GM21367 (cell line): ENCODE results near the gene C1orf141.
"Not testable (repeated sequence)": the region's sequence is repeated elsewhere in the genome, so short reads cannot be mapped to it uniquely, and the experiment has no call there.

Source experiments
- ATAC-seq: cut with Tn5 transposase; IDR thresholded peaks from one replicate; pipeline ENCODE4 v1.9.1; 2021; ENCODE audit not compliant: unreplicated experiment

C1orf141 gene

DNA sequence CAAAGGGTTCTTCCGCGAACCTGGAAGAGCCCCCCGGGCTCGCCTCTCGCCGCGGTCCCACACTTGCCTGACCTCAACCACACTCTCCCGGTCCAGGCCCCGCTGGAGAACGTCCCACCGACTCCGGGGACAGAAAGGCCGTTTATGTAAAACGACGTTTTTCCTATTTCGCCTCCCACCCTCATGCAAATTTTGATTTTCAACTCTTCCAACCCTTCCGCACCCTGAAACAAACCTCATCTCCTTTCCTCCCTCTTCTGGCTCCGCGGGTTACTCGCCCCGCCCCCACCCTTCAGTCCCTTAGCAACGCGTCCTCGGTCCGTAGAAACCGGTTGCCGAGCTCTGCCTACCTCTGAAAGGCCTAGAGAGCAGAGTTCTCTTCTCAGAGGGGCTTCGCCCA, at the start of gene C1orf141:
C1orf141 (minus strand) TSS at position 276 of the 400 bp plus-strand sequence. CDS start 7,730 bp downstream, outside the sequence.
- no peak for ATAC-seq

DNA sequence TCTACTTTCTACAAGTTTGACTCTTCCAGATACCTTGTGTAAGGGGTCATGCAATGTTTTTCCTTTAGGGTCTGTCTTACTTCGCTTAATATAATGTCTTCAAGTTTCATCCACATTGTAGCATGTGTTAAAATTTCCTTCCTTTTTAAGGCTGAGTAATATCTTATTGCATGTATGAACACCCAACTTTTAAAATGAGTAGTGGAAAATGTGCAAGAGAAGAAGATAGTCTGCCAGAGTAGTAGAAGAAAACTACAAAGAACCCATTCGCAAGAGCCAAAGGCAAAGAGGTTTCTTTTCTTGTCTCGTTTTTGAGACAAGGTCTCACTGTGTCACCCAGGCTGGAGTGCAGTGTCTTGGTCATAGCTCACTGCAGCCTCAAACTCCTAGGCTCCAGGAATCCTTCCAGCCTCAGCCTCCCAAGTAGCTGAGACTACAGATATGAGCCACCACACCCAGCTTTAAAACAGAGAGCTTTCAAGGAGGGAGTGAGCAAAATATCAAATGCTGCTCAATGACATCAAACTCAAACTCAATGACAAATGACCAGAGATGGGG, 40.8 kb upstream of the C1orf141 start:
- ATAC-seq, result no peak

DNA sequence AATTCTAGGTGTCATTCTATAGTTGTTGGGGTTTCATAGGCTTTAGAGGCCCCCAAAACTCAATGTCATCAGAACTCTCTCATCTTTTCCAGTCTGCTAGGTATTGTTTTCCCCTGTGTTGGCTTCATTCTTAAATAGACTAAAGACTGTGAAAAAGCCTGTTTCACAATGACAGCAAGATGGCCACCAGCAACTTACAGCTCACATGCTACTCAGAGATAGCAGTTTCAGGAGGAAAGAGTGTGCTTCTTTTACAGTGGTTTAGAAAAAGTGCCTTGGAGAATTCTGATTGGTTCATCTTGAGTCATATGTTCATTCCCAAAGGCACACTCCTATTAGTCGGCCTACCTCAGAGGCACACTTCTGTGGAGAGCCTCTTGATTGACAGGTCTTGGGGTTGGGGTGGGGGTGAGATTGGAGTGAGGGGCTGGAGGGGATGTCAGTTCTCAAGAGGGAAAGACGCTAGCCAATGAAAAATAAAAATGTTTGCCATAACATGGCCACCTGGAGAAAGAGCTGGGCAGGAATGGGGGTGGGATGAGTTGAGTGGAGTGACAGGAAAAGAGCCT, 40.0 kb upstream of the C1orf141 start:
- ATAC-seq, result no peak

DNA sequence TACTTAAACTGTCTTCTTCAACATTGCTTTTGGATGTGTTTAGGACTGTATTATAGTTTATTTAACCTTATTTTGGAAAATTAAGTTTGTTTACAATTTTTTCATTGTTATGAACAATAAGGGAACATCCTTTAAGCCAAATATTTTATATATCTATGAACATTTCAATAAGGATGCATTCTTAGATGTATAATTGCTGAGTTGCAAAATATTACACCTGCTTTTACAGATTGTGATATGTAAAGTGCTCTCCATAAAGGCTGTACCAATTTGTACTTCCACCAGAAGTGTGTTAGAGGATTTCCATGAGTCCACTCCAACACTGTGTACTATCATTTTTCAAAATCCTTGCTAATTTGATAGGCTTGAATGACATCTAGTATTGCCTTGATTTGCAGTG, 39.2 kb upstream of the C1orf141 start:
- ATAC-seq, result no peak

DNA sequence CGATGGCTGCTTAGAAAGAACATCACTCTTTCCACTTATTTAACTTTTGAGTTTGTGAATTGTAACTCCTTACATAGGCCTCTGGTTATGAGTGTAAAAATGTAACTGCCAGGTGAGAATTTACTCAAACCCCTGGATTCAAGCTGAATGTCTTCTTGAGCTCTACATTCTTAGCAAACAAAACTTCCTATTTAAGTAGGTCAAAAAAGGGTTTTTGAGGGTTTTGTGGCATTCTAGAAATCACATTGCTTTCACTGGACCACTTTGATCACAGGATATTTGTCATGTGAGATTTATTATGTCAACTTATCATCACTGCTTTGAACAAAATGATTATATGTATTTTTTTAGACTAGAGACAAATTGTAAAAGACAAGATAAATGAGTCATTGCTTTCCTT, 37.2 kb upstream of the C1orf141 start:
- no peak for ATAC-seq

DNA sequence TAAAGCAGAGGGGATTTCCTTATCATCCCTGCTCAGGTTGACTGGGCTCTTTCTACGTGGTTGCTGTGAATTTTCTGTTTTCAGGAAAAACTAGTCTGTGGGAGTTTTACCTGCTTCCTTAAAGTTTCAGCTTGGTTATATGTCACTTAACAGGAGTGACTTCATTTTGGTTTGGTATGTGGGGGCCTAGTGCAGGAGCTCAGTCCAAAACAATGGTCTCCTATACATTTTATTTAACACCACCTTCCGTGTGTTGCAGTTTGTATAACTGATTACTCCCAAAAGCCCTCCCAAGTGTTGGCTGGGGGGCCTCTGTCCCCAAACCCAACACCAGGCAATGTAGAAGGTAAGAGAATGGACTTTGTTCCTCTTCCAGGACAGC, 36.8 kb upstream of the C1orf141 start:
- no peak for ATAC-seq

DNA sequence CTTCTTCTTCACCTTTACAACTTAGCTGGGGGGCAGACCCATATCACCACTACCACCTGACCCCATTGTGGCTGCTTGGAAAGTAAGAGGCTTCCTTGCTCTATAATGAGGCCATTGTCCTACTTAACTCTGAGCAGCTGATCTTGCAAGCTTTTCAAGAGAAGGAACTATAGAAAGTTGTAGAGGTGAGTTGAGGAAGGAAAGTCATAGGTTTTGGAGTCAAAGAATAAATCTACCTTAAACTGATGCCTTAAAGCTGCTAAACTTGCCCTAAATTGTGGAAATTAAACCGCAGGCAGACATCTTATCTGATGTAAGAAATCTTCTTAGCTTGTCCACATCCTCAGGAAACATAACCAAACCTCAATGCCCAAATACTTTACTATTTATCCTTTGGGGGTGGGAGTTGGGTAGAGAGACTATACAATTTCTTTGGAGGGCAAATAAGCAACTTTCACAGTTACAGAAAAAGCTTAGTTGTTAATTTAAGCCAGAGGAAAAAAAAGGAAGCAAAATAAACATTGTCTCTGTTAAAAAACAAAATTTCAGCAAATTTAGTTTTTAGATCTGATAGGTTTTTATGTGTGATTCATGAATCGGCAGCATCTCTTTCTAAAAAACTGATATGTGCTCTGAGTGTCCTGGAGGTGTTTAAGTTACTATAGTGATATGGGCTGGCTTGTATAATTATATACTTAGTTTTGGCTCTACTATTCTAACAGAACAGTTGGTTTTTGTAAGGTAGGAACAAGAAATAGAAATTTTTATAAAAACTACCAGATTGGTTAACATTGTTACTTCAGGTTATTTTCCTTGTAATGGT, 36.2 kb upstream of the C1orf141 start:
- ATAC-seq, result no peak

DNA sequence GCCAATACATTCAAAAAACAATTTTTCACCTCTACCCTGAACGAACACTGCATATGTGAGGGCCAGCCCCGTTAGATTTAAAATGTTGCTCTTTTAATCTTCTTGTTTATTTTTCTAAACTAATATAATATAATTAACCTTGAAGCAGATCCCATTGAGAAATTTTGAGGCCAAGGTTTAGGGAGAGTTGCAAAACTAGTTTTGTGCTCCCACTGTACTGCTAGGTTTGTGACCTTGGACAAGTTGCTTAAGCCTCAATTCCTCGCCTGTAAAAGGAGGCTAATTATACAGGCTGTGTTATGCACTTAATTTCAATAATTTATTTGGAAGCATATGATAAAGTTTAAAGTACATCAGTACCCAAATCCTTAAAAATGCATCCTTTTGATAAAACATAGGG, 35.2 kb upstream of the C1orf141 start:
- no peak for ATAC-seq

DNA sequence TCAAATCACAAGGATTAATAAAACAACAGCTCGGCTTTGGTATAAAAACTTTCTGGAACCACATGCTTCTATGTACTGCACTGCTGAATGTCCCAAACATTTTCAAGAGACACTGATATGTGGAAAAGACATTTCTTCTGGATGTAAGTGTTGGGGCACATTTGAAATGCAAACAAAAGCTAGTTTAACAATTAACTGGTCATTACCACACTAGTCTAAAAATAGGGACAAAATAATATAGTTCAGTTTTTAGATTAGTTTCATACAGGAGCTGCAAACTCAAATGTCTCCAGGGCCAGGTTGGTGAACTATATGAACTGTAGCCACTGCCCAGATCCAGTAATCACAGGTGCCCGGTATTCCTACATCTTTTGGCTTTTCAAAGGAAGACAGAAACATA, 34.7 kb upstream of the C1orf141 start:
- no peak for ATAC-seq

DNA sequence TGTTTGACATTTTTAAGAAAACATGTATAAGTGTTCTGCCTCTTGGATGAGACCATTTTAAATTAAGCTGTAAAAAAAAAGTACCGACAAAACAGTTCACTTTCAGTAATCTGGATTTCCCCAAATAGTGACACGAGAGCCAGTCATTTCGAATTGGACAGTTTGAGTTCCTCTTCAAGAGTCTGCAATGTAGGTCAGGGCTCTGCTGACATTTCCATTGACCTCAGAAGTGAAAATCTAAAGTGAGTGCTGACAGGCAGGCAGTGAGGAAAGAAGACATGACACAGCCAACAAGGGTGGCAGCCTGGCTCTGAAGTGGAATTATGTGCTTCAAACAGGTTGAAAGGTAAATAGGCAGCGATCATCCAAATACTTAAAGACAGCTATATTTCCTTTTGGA, 31.4 kb upstream of the C1orf141 start, which contains the start of gene IL23R:
IL23R (plus strand) TSS at position 259 of the 400 bp plus-strand sequence. CDS start 1,667 bp downstream, outside the sequence.
- ATAC-seq, result peak; percentile 77

DNA sequence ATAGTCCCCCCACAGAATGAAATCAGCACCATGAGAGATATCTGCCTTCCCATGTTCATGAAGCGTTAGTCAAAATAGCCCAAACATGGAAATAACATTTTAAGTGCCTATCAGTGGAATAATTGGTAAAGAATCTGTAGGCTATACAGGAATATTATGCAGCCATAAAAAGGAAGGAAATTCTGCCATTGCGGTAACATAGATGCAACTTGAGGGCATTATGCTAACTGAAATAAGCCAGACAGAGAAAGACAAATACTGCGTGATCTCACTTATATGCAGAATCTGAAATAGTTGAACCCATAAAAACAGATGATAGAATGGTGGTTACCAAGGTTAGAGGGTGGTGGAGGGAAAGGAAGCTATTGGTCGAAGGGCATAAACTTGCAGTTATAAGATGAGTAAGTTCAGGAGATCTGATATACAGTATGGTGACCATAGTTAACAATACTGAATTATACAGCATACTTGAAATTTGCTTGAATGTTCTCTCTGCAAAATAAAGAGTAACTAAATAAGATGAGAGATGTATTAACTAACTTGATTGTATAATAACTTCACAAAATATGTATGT, 30.8 kb upstream of the C1orf141 start:
- no peak for ATAC-seq

DNA sequence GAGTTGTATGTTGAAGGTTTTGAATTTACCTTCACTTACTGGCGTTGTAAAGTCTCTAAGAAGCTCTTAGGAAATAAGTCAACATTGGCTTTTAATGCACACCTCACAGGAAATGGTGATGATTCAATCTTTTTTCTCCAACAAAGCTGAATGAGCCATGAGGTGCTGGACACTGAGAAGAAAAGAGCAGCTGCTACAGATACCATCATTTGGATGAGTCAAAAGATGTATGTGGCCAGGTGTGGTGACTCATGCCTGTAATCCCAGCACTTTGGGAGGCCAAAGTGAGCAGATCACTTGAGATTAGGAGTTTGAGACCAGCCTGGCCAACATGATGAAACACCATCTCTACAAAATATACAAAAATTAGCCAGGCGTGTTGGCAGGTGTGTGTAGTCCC, 28.2 kb upstream of the C1orf141 start:
- no peak for ATAC-seq

DNA sequence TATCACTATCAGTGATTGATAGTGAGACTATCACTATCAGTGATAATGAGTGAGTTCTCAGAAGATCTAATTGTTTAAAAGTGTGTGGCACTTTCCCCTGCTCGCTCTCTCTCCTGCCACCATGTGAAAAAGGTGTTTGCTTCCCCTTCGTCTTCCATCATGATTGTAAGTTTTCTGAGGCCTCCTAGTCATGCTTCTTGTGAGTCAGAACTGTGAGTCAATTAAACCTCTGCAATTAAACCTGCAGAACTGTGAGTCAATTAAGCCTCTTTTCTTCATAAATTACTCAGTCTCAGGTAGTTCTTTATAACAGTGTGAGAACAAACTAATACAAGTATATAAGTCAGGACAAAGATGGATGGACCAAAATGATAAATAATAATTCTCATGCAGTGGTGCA, 24.5 kb upstream of the C1orf141 start:
- ATAC-seq, result no peak

DNA sequence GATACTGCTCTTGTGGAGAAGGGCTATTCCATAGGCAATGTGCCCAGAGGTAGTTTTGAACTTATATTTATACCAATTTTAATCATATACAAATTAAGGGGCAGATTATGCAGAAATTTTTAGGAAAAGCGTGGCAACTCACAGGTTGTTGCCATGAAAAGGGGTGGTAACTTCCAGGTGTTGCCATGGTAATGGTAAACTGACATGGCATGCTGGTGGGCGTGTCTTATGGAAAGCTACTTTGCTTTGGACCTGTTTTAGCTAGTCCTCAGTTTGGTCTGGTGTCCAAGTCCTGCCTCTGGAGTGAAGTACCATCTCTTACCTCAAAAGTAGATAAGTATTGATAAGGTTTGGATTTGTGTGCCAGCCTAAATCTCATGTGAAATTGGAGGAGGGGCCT, 23.6 kb upstream of the C1orf141 start:
- ATAC-seq, result no peak

DNA sequence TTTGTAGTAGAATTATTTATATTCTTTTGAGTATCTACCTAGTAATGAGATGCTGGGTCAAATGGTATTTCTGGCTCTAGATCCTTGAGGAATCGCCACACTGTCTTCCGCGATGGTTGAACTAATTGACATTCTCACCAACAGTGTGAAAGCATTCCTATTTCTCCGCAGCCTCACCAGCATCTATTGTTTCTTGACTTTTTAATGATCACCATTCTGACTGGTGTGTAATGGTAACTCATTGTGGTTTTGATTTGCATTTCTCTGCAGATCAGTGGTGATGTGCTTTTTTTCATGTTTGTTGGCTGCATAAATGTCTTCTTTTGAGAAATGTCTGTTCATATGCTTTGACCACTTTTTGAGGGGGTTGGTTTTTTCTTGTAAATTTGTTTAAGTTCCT, 16.2 kb upstream of the C1orf141 start:
- no peak for ATAC-seq

DNA sequence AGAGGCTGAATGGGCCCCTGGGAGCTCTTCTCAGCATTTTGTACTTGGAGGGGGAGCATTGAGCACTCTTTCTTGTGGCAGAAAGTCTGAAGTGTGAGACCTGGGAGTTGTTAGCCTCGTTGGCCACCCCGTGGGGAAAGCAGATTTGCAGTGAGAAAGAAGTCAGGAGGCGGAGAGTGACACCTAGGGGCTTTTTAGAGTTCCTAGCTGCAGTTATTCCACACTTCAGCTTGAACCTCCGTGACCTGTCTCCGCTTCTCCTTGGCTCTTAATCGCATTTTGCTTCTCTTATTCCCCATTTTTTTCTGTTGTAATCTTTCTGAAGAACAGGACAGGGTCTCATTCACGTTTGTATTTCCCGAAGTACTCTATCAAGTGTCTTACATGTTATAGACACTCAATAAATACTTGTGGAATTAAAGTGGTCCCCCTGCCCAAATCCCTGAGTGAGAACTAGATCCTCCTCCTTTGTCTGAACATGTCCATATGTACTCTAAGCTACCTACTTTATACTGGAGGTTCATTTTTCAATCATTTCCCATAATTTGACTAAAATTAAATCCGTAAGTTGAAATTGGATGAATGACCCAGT, 14.5 kb upstream of the C1orf141 start:
- peak; percentile 97 for ATAC-seq

DNA sequence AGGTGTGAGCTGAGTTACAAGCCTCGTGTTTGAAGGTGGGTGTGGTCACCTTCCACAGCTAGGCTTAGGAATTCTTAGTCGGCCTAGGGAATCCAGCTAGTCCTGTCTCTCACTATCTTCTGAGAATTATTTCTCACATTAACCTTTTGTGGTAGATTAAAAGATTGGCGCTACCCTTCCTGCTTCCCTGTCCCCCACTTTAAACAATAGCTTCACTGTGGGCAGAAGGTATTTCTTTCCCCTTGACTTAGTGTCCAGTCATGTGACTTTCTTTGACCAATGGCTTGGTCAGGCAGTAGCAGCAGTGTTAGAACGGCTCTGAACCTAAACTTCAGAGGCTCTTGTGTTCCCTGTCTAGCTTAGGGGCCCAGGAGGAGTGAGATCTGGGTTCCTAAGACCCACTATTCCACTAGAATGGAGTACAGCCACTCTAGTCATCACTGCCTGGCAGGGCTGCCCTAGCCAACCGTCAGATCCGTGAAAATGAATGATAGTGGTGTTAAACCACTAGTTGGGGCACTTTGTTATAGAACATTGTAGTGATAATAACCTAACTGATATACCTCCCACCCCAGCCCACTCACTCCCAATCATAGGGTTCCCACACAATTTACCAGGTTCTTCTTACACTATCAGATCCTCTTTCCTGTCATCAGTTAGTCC, 13.9 kb upstream of the C1orf141 start:
- ATAC-seq, result no peak

DNA sequence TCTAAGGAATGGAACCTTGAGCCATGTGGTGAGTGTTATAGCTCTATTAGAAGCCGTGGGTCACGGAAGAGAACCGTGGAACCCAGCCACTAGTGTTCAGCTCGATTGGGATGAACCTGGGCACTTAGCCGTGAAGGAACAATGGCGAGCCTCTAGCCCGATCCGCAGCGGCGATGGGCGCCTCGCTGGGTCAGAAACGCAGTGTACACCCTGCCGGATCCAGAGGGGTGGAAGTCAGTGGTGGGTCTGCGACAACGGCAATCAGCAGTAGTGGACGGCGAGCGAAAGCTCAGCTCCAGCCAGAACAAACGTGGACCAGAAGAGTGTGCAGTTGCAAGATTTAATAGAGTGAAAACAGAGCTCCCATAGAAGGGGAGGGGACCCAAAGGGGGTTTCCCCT, 13.2 kb upstream of the C1orf141 start:
- ATAC-seq, result not testable (repeated sequence)

DNA sequence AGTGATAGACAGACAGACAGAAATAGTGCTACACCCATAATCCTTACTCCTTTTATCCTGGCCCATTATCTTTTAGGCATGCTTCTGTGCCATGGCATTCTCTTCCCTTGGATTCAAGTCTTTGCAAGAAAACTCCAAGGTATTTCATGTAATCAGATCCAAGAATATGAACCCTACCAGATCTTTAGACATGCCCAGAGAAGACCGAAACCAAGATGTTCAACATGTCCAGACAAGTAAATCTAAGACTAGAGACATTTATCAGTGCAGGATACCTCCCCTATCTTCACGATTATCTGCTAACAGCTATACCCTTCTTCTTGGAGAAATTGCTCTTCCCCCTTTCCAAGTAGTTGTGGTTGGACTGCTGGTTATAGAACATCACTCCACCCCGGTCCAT, 11.8 kb upstream of the C1orf141 start:
- no peak for ATAC-seq

DNA sequence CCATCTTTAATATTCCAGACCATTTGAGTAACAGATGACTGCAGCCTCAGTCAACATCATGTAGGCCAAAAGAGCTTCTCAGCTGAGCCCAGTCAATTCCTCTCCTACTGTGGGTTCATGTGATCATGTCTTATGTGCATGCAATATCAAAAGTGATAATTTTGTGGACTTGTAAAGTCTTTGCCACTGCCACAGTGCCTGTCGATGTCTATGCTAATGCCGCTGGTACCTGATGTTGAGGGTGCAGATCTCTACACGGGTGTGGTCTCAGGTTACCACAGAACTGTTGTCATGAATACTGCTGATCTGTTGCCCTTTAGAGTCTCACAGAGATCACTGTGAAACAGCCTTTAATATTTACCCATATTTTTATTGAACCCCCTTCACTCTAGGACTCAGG, 11.3 kb upstream of the C1orf141 start:
- ATAC-seq, result no peak

DNA sequence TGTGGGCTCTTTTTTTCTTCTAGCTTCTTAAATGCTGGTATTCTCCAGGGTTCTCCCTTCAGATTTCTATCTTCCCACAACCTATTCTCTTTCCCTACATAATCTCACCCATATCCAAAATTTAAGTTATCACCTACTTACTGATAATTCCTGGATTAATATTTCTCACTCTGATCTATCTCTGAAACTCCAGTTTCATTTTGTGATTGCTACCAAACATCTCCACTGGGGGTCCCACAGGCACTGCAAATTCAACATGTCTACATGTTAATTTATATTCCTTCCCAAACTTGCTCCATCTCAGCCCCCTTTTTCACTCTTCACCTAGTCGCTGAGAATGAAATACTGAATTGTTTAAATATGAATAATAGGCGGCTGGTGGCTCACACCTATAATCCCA, 9.9 kb upstream of the C1orf141 start:
- ATAC-seq, result no peak
